ACC112 (cell line): ENCODE data around the gene SPATA4.
"Not testable (repeated sequence)": the region's sequence is repeated elsewhere in the genome, so short reads cannot be mapped to it uniquely, and the experiment has no call there.

Source experiments
- H2AFZ ChIP-seq: fragments of 200-600 bp; sonication (generic); one replicate; pipeline ENCODE4 v1.6.0; 2017; ENCODE audit warnings: antibody characterized with exemption, low read length; ENCODE audit not compliant: unreplicated experiment
- H3K27ac ChIP-seq: fragments of 200-600 bp; sonication (generic); 2 replicates; pipeline ENCODE4 v1.5.1; 2014; ENCODE audit warnings: low read depth, mild to moderate bottlenecking, antibody characterized with exemption, low read length, moderate library complexity
- H3K27me3 ChIP-seq: fragments of 200-600 bp; sonication (generic); 2 replicates; pipeline ENCODE4 v1.6.1; 2014; ENCODE audit warnings: mild to moderate bottlenecking, antibody characterized with exemption, low read length, moderate library complexity, mixed read lengths; ENCODE audit not compliant: insufficient read depth
- H3K36me3 ChIP-seq: fragments of 200-600 bp; sonication (generic); 2 replicates; pipeline ENCODE4 v1.6.1; 2016; ENCODE audit warnings: mild to moderate bottlenecking, antibody characterized with exemption, low read length, moderate library complexity, mixed read lengths; ENCODE audit not compliant: insufficient read depth
- H3K4me1 ChIP-seq: fragments of 200-600 bp; sonication (generic); one replicate; pipeline ENCODE4 v1.6.1; 2016; ENCODE audit warnings: low read length, mixed read lengths; ENCODE audit not compliant: insufficient read depth, unreplicated experiment, control insufficient read depth
- H3K4me3 ChIP-seq: fragments of 200-600 bp; sonication (generic); 2 replicates; pipeline ENCODE4 v1.5.1; 2014; ENCODE audit warnings: mild to moderate bottlenecking, low read depth, low read length
- H3K79me2 ChIP-seq: fragments of 200-600 bp; sonication (generic); one replicate; pipeline ENCODE4 v1.6.0; 2016; ENCODE audit warnings: low read length; ENCODE audit not compliant: control insufficient read depth, unreplicated experiment, insufficient read depth

SPATA4 gene

DNA sequence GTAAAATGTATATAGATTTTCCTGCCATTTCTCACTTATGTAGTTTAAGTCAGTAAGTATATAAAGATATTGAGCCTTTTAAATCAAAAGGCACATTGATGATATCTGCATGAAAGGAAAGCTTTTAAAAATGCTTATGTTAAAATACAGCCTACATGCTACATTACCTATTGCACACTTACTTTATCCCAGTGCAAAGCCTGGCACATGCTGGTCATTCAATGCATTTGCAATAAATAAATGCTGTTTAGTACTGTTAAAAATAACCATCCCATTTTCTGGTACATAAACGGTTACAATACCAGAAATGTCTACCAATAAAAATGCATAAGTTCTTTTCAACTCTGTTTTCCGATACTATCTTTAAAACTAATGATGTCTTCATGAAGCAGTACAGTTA is 22.1 kb upstream of the SPATA4 start:
- Histone ChIP-seq H3K4me1 (no peaks in the 10 kb centered on the region), H2AFZ (no peak overlapping the region), H3K36me3 (no peaks in the 10 kb centered on the region), H3K4me3 (no peak overlapping the region), H3K27me3 (no peaks in the 10 kb centered on the region), H3K79me2 (no peaks in the 10 kb centered on the region), H3K27ac (no peak overlapping the region)

DNA sequence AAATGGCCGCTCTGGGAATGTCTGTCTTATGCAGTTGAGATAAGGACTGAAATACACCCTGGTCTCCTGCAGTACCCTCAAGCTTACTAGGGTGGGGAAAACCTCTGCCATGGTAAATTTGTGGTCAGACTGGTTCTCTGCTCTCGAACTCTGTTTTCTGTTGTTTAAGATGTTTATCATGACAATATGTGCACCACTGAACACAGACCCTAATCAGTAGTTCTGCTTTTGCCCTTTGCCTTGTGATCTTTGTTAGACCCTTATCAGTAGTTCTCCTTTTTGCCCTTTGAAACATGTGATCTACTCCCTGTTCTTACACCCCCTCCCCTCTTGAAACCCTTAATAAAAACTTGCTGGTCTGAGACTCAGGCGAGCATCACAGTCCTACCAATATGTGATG is 17.0 kb upstream of the SPATA4 start:
- not testable (repeated sequence) for H3K27me3 ChIP-seq, H3K4me1 ChIP-seq, H2AFZ ChIP-seq, H3K27ac ChIP-seq, H3K36me3 ChIP-seq, H3K4me3 ChIP-seq, H3K79me2 ChIP-seq

DNA sequence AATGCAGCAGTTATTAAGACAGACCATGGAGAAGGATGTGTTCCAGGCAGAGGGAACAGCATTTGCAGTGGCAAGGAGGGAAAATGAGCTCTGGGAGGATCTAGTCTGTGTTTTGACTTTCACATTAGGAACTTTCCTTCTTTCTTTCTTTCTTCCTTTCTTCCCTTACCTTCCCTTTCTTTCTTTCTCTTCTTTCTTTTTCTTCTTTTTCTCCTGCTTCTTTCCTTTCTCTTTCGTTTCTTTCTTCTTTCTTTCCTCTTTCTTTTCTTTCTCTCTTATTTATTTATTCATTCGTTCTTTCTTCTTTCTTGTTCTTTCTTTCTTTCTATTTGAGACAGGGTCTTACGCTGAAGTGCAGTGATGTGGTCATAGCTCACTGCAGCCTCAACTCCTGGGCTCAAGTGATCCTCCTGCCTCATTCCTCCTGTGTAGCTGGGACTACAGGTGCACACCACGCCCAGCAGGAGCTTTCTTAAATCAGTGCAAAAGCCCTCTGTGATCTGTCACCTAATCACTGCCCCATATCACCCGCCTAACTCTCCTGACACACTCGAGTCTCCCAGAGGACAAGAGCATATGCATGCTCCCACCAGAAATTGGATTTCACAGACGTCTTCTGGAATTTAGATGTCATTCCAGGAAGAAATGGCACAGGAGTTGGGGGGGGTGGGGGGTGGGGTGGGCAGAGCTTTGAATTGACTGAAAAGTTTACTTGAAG is 15.4 kb upstream of the SPATA4 start:
- Histone ChIP-seq H3K4me3 (no peak overlapping the region), H3K27ac (no peak overlapping the region), H3K79me2 (no peaks in the 10 kb centered on the region), H2AFZ (no peak overlapping the region), H3K36me3 (no peaks in the 10 kb centered on the region), H3K4me1 (no peaks in the 10 kb centered on the region), H3K27me3 (peaks cover 14% of the 10 kb centered on the region)

DNA sequence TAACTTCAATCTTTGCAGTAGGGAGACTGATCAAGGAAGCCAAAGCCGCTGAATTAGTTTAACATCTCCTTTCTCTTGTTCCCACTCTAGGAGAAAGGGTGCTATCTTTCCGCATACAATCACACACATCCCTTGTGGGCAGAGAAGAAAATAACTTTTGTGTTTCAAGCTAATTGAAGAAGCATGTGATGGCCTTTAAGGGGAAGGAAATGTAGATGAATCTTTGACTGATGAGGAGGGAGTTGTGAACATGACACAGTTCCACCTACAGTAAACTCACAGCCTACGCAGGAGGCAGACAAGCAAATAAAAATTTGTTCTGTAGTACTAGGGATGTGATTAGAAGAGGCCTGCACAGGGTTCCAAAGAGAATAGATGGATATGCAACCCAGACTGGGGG is 14.7 kb upstream of the SPATA4 start:
- Histone ChIP-seq H3K79me2 (no peaks in the 10 kb centered on the region), H2AFZ (no peak overlapping the region), H3K36me3 (no peaks in the 10 kb centered on the region), H3K4me3 (no peak overlapping the region), H3K4me1 (no peaks in the 10 kb centered on the region), H3K27ac (no peak overlapping the region), H3K27me3 (peaks cover 17% of the 10 kb centered on the region)

DNA sequence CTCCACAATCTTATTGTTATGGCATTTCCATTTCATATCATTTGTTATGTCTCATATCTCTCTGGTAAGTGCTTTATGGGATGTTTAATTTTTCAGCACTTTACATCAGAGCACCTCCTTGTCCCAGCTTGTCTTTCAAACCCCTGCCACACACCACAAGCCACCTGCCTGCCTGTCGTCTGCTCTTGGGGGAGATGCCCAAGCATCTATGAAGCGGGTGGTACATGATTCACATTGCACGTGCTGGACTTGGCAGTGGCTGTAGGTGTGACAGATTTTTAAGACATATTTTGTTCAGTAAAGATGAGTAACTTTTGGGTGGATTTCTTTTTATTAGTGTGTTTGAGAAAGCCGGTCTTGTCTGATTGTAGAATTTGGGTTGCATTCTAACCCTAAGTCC is 14.2 kb upstream of the SPATA4 start:
- Histone ChIP-seq H3K27me3 (peaks cover 17% of the 10 kb centered on the region), H3K27ac (no peak overlapping the region), H3K79me2 (no peaks in the 10 kb centered on the region), H3K4me1 (no peaks in the 10 kb centered on the region), H3K4me3 (no peak overlapping the region), H3K36me3 (no peaks in the 10 kb centered on the region), H2AFZ (no peak overlapping the region)

DNA sequence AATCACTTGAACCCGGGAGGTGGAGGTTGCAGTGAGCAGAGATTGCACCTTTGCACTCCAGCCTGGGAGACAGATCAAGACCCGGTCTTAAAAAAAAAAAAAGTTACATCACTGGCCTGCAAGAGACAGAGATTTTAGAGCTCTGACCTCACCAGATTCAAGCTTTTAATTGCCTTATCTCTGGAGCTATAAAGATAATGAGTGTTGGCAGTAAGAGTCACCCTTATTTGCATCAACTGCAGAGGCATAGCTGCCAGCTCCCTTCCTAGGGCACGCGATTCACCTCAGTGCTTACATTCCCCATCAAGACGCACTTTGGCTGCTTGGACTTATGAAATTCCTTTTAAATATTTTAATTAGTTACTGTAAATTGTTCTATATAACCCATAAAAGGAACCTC is 12.5 kb upstream of the SPATA4 start:
- no peak overlapping the region for H3K4me3 ChIP-seq
- no peak overlapping the region for H2AFZ ChIP-seq
- H3K4me1 ChIP-seq: no peaks in the 10 kb centered on the region
- H3K79me2 ChIP-seq: no peaks in the 10 kb centered on the region
- no peaks in the 10 kb centered on the region for H3K36me3 ChIP-seq
- no peak overlapping the region for H3K27ac ChIP-seq
- peaks cover 17% of the 10 kb centered on the region for H3K27me3 ChIP-seq

DNA sequence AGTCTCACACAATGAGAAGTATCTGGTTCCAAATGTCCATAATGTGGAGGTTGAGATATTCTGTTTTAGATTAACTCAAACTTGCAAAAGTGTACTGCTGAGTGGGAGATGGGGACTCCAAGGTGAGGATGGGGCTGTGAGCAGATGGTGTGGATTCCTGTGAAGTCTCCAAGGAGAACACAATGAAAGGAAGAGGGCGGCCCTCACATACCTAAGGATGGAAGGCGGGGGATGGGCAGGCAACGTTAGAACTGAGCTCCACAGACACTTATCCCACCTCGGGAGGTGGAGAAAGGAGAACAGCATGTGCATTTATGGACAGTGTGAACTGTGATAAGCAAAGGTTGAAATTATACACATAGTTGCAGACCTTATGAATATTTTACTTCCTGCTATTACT is 9.9 kb upstream of the SPATA4 start:
- Histone ChIP-seq H3K4me3 (no peak overlapping the region), H3K79me2 (no peaks in the 10 kb centered on the region), H2AFZ (no peak overlapping the region), H3K27me3 (peaks cover 17% of the 10 kb centered on the region), H3K4me1 (no peaks in the 10 kb centered on the region), H3K36me3 (no peaks in the 10 kb centered on the region), H3K27ac (no peak overlapping the region)

DNA sequence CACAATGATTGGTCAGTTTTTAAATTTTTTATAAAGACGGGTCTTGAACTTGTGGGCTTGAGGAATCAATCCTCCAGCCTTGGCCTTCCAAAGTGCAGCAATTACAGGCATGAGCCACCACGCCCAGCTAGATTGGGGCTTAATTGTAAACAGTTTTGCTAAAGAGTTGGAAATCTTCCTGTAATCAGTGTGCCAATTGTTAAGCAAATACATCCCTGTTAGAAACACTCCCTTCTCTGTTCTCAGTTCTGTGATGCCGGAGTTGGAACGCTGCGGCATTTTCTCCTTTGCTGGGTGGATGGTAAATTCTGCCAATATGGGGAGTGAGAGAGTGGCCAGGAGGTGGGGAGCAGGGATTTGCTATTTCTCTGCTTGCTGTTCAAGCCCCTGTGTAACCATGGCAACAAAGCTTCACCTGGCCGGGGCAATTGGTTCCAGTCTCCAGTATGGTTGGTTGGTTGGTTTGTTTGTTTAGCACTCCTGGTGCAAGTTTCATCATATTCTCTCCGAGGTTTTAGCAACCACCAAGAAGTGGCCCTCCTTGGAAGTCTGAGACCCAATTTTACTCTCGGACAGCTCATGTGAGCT is 3.0 kb upstream of the SPATA4 start:
- H3K4me1 ChIP-seq: peaks cover 14% of the 10 kb centered on the region

DNA sequence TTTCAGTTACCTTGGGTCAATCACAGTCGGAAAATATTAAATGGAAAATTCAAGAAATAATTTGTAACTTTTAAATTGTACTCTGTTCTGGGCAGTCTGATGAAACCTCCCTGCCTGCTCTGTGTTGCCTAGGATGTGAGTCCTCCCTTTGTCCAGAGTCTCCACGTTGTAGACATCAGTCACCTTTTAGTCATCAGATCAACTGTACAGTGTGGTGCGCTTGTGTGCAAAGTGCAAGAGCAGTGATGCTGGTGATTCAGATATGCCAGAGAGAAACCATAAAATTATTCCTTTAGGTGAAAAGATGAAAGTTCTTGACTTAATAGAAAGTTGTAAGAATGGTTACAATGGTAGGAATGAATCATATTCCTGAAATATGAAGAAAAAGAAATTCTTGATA is 1.4 kb downstream of the SPATA4 start:
- Histone ChIP-seq H3K27ac (peak overlapping the region; percentile 90), H3K4me1 (peaks cover 34% of the 10 kb centered on the region)

More for the DNA sequence above, 3.0 kb upstream of the SPATA4 start:
- Histone ChIP-seq H3K27me3 (no peaks in the 10 kb centered on the region), H3K4me3 (no peak overlapping the region), H2AFZ (no peak overlapping the region), H3K27ac (no peak overlapping the region), H3K36me3 (no peaks in the 10 kb centered on the region), H3K79me2 (no peaks in the 10 kb centered on the region)

DNA sequence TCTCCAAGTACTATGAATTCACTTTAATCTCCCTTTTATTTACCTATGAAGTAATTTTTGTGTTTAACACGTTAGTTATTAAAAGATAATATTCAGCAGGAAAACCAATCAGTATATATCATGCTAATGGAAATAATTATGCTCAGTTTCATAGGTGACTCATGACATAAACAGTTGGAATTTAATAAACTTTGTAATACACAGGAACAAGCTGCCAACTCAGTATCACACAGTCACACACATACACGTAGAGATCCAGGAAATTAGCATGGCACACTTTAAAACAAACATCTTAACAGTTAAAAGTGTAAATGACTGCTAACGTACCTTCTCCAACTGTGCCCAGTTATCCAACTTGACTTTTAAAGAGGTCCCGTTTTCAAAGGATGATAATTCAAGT is 2.3 kb downstream of the SPATA4 start:
- H3K27me3 ChIP-seq: no peaks in the 10 kb centered on the region
- H3K4me3 ChIP-seq: peak overlapping the region; percentile 23; the same call in 1 of the 2 replicates
- H3K4me1 ChIP-seq: peaks cover 34% of the 10 kb centered on the region
- H3K79me2 ChIP-seq: no peaks in the 10 kb centered on the region
- peak overlapping the region; percentile 90 for H3K27ac ChIP-seq
- no peaks in the 10 kb centered on the region for H3K36me3 ChIP-seq
- H2AFZ ChIP-seq: peak overlapping the region; percentile 91

More for the DNA sequence above, 1.4 kb downstream of the SPATA4 start:
- Histone ChIP-seq H3K79me2 (no peaks in the 10 kb centered on the region), H3K27me3 (no peaks in the 10 kb centered on the region), H3K36me3 (no peaks in the 10 kb centered on the region), H2AFZ (peak overlapping the region; percentile 42), H3K4me3 (peak overlapping the region; percentile 48)

DNA sequence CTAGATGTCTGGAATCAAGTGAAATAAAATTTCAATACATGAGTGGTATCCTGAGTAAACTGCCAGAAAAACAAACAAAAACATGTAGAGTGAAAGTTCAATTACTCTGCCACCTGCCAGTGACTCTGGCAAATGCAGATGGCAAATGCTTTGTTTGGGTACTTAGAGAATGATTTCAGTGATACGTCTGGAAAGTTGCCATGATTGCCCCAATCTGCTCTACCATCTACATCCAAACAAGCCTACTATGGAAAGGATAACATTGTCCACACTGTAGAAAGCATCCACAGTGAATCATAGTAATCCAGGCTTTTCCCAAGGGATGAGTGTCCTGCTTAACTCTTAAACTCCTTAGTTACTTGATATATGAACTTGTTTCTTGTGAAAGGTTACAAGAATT is 3.4 kb downstream of the SPATA4 start:
- no peaks in the 10 kb centered on the region for H3K27me3 ChIP-seq
- H3K4me3 ChIP-seq: peak overlapping the region; percentile 23; the same call in 1 of the 2 replicates
- H3K4me1 ChIP-seq: peaks cover 34% of the 10 kb centered on the region
- H3K36me3 ChIP-seq: no peaks in the 10 kb centered on the region
- H2AFZ ChIP-seq: peak overlapping the region; percentile 55
- no peaks in the 10 kb centered on the region for H3K79me2 ChIP-seq
- peak overlapping the region; percentile 90 for H3K27ac ChIP-seq
